Measurements from ENCODE around the gene KEL.

KEL gene

GRCh38 chr7:142948603-142949002, 13.6 kb downstream of the KEL start:
- H3K4me3 ChIP-seq (ENCODE audit: insufficient read depth in 1 of 2, low read depth in 1 of 2, low read length in 2 of 2): no peak overlapping the region
- no peak overlapping the region for H4K91ac ChIP-seq (ENCODE audit: low read length)
- no peaks in the 10 kb centered on the region for H3K9me3 ChIP-seq (ENCODE audit: control insufficient read depth, low read length)
- no peaks in the 10 kb centered on the region for H3K79me1 ChIP-seq (replicated peaks; ENCODE audit: low read length, poor library complexity, severe bottlenecking)
- H2BK15ac ChIP-seq (ENCODE audit: low read depth, poor library complexity, severe bottlenecking): no peak overlapping the region
- H2BK120ac ChIP-seq (ENCODE audit: low read depth, low read length): no peak overlapping the region
- no peak overlapping the region for H3K14ac ChIP-seq (ENCODE audit: low read length in 2 of 2)
- no peak overlapping the region for H2AK5ac ChIP-seq (ENCODE audit: low read length, severe bottlenecking)
- no peaks in the 10 kb centered on the region for H3K4me1 ChIP-seq (ENCODE audit: control insufficient read depth, insufficient read depth, low read depth, low read length)
- no peak overlapping the region for H2AFZ ChIP-seq (ENCODE audit: low read depth, low read length)
- H3K18ac ChIP-seq (ENCODE audit: low read depth in 1 of 2, low read length in 2 of 2): no peak overlapping the region
- 91% methylated on average over 4 of the region's 4 CpGs for WGBS
- peaks cover 0 to 9% of the 10 kb centered on the region in 2 experiments for H3K27me3 ChIP-seq (ENCODE audit: control insufficient read depth in 1 of 2, insufficient read depth in 1 of 2, low read length in 2 of 2)
- H3K27ac ChIP-seq (ENCODE audit: low read length, poor library complexity, severe bottlenecking): no peak overlapping the region
- no peak overlapping the region for H3K23ac ChIP-seq (ENCODE audit: low read length in 2 of 2)
- no peak overlapping the region for H2BK5ac ChIP-seq (ENCODE audit: low read depth, low read length, poor library complexity, severe bottlenecking)
- H3K36me3 ChIP-seq (ENCODE audit: control insufficient read depth in 1 of 2, insufficient read depth in 2 of 2, low read depth in 1 of 2, low read length in 2 of 2): no peaks in the 10 kb centered on the region
- no peak overlapping the region for H3K9ac ChIP-seq (ENCODE audit: low read length)
- H2BK12ac ChIP-seq (ENCODE audit: low read length in 2 of 2): no peak overlapping the region
- no peak overlapping the region for H4K8ac ChIP-seq (ENCODE audit: low read length)
- no peak overlapping the region for H3K4me2 ChIP-seq (ENCODE audit: low read length, poor library complexity, severe bottlenecking)
- no peak overlapping the region for H3K4ac ChIP-seq (ENCODE audit: low read depth in 1 of 2, low read length in 2 of 2)
- no peak for DNase-seq

GRCh38 chr7:142945001-142945400, 17.2 kb downstream of the KEL start:
- Histone ChIP-seq H3K23ac (ENCODE audit: low read length in 2 of 2) (no peak overlapping the region), H3K36me3 (ENCODE audit: control insufficient read depth in 1 of 2, insufficient read depth in 2 of 2, low read depth in 1 of 2, low read length in 2 of 2) (no peaks in the 10 kb centered on the region), H3K9ac (ENCODE audit: low read length) (no peak overlapping the region), H2AFZ (ENCODE audit: low read depth, low read length) (no peak overlapping the region), H3K9me3 (ENCODE audit: control insufficient read depth, low read length) (no peaks in the 10 kb centered on the region), H3K27ac (ENCODE audit: low read length, poor library complexity, severe bottlenecking) (no peak overlapping the region), H4K91ac (ENCODE audit: low read length) (no peak overlapping the region), H2BK12ac (ENCODE audit: low read length in 2 of 2) (no peak overlapping the region), H3K27me3 (ENCODE audit: control insufficient read depth in 1 of 2, insufficient read depth in 1 of 2, low read length in 2 of 2) (peaks cover 0 to 17% of the 10 kb centered on the region in 2 experiments), H3K4me1 (ENCODE audit: control insufficient read depth, insufficient read depth, low read depth, low read length) (no peaks in the 10 kb centered on the region), H4K8ac (ENCODE audit: low read length) (no peak overlapping the region), H3K4me3 (ENCODE audit: insufficient read depth in 1 of 2, low read depth in 1 of 2, low read length in 2 of 2) (no peak overlapping the region), H3K4me2 (ENCODE audit: low read length, poor library complexity, severe bottlenecking) (no peak overlapping the region), H3K14ac (ENCODE audit: low read length in 2 of 2) (no peak overlapping the region), H3K4ac (ENCODE audit: low read depth in 1 of 2, low read length in 2 of 2) (no peak overlapping the region), H2AK5ac (ENCODE audit: low read length, severe bottlenecking) (no peak overlapping the region), H2BK5ac (ENCODE audit: low read depth, low read length, poor library complexity, severe bottlenecking) (no peak overlapping the region), H3K79me1 (replicated peaks; ENCODE audit: low read length, poor library complexity, severe bottlenecking) (no peaks in the 10 kb centered on the region), H2BK15ac (ENCODE audit: low read depth, poor library complexity, severe bottlenecking) (no peak overlapping the region), H3K18ac (ENCODE audit: low read depth in 1 of 2, low read length in 2 of 2) (no peak overlapping the region), H2BK120ac (ENCODE audit: low read depth, low read length) (no peak overlapping the region)
- 44% methylated on average over 3 of the region's 3 CpGs for WGBS
- no peak for DNase-seq

GRCh38 chr7:142943706-142944268, 18.4 kb downstream of the KEL start:
- no peak overlapping the region for H2AK5ac ChIP-seq (ENCODE audit: low read length, severe bottlenecking)
- no peaks in the 10 kb centered on the region for H3K79me1 ChIP-seq (replicated peaks; ENCODE audit: low read length, poor library complexity, severe bottlenecking)
- no peaks in the 10 kb centered on the region for H3K36me3 ChIP-seq (ENCODE audit: control insufficient read depth in 1 of 2, insufficient read depth in 2 of 2, low read depth in 1 of 2, low read length in 2 of 2)
- H3K4me1 ChIP-seq (ENCODE audit: control insufficient read depth, insufficient read depth, low read depth, low read length): no peaks in the 10 kb centered on the region
- H2BK12ac ChIP-seq (ENCODE audit: low read length in 2 of 2): no peak overlapping the region
- no peak overlapping the region for H3K27ac ChIP-seq (ENCODE audit: low read length, poor library complexity, severe bottlenecking)
- no peak overlapping the region for H3K4ac ChIP-seq (ENCODE audit: low read depth in 1 of 2, low read length in 2 of 2)
- peaks cover 0 to 17% of the 10 kb centered on the region in 2 experiments for H3K27me3 ChIP-seq (ENCODE audit: control insufficient read depth in 1 of 2, insufficient read depth in 1 of 2, low read length in 2 of 2)
- no peak for DNase-seq
- H4K8ac ChIP-seq (ENCODE audit: low read length): no peak overlapping the region
- H3K9me3 ChIP-seq (ENCODE audit: control insufficient read depth, low read length): no peaks in the 10 kb centered on the region
- no peak overlapping the region for H3K14ac ChIP-seq (ENCODE audit: low read length in 2 of 2)
- H2BK120ac ChIP-seq (ENCODE audit: low read depth, low read length): no peak overlapping the region
- H3K4me3 ChIP-seq (ENCODE audit: insufficient read depth in 1 of 2, low read depth in 1 of 2, low read length in 2 of 2): no peak overlapping the region
- no peak overlapping the region for H2BK15ac ChIP-seq (ENCODE audit: low read depth, poor library complexity, severe bottlenecking)
- no peak overlapping the region for H2AFZ ChIP-seq (ENCODE audit: low read depth, low read length)
- H3K18ac ChIP-seq (ENCODE audit: low read depth in 1 of 2, low read length in 2 of 2): no peak overlapping the region
- no peak overlapping the region for H3K4me2 ChIP-seq (ENCODE audit: low read length, poor library complexity, severe bottlenecking)
- H3K23ac ChIP-seq (ENCODE audit: low read length in 2 of 2): no peak overlapping the region
- no peak overlapping the region for H2BK5ac ChIP-seq (ENCODE audit: low read depth, low read length, poor library complexity, severe bottlenecking)
- H4K91ac ChIP-seq (ENCODE audit: low read length): no peak overlapping the region
- WGBS: 70% methylated on average over 6 of the region's 7 CpGs
- H3K9ac ChIP-seq (ENCODE audit: low read length): no peak overlapping the region

GRCh38 chr7:142942746-142943145, 19.4 kb downstream of the KEL start:
- no peak overlapping the region for H3K14ac ChIP-seq (ENCODE audit: low read length in 2 of 2)
- H2AK5ac ChIP-seq (ENCODE audit: low read length, severe bottlenecking): no peak overlapping the region
- 84% methylated on average over 5 of the region's 6 CpGs for WGBS
- no peak overlapping the region for H2BK12ac ChIP-seq (ENCODE audit: low read length in 2 of 2)
- H3K27me3 ChIP-seq (ENCODE audit: control insufficient read depth in 1 of 2, insufficient read depth in 1 of 2, low read length in 2 of 2): peaks cover 0 to 17% of the 10 kb centered on the region in 2 experiments
- no peak overlapping the region for H3K4me2 ChIP-seq (ENCODE audit: low read length, poor library complexity, severe bottlenecking)
- no peak overlapping the region for H3K4ac ChIP-seq (ENCODE audit: low read depth in 1 of 2, low read length in 2 of 2)
- H4K91ac ChIP-seq (ENCODE audit: low read length): no peak overlapping the region
- no peak overlapping the region for H3K23ac ChIP-seq (ENCODE audit: low read length in 2 of 2)
- H3K27ac ChIP-seq (ENCODE audit: low read length, poor library complexity, severe bottlenecking): no peak overlapping the region
- H2BK15ac ChIP-seq (ENCODE audit: low read depth, poor library complexity, severe bottlenecking): no peak overlapping the region
- no peak overlapping the region for H4K8ac ChIP-seq (ENCODE audit: low read length)
- no peak overlapping the region for H2BK120ac ChIP-seq (ENCODE audit: low read depth, low read length)
- no peaks in the 10 kb centered on the region for H3K9me3 ChIP-seq (ENCODE audit: control insufficient read depth, low read length)
- H2AFZ ChIP-seq (ENCODE audit: low read depth, low read length): no peak overlapping the region
- no peak overlapping the region for H3K18ac ChIP-seq (ENCODE audit: low read depth in 1 of 2, low read length in 2 of 2)
- no peaks in the 10 kb centered on the region for H3K4me1 ChIP-seq (ENCODE audit: control insufficient read depth, insufficient read depth, low read depth, low read length)
- H3K4me3 ChIP-seq (ENCODE audit: insufficient read depth in 1 of 2, low read depth in 1 of 2, low read length in 2 of 2): no peak overlapping the region
- no peak overlapping the region for H2BK5ac ChIP-seq (ENCODE audit: low read depth, low read length, poor library complexity, severe bottlenecking)
- no peaks in the 10 kb centered on the region for H3K36me3 ChIP-seq (ENCODE audit: control insufficient read depth in 1 of 2, insufficient read depth in 2 of 2, low read depth in 1 of 2, low read length in 2 of 2)
- no peak overlapping the region for H3K9ac ChIP-seq (ENCODE audit: low read length)
- no peaks in the 10 kb centered on the region for H3K79me1 ChIP-seq (replicated peaks; ENCODE audit: low read length, poor library complexity, severe bottlenecking)
- DNase-seq: no peak

Measured in mesenchymal stem cell (in vitro differentiated cells and primary cell).